WTC11 (cell line): ENCODE data around the gene DSG2. TPM values are rescaled to one million over a fixed set of nuclear protein-coding genes. Genes with fewer than 3 reads are reported as not detected.

Experiments
- ATAC-seq: fragments of 200-7000 bp; cut with Tn5 transposase; 2 replicates; pipeline ENCODE4 v1.10.0; 2021; ENCODE audit warnings: mild to moderate bottlenecking, moderate library complexity
- CTCF ChIA-PET: fragments of 300-600 bp; sonication (Branson Sonifier 250); formaldehyde crosslinking; loops from one replicate; lab custom pipeline; 2021; ENCODE audit warnings: antibody characterized with exemption; lab: Charles Lee
- POLR2A ChIA-PET: fragments of 350-600 bp; sonication (Branson Sonifier 250); formaldehyde crosslinking; loops from one replicate; lab custom pipeline; 2021; ENCODE audit warnings: antibody characterized with exemption; lab: Charles Lee
- DNase-seq: peaks from one replicate; pipeline ENCODE4 v3.0.0; 2021; ENCODE audit warnings: low spot score
- H3K27ac Mint-ChIP-seq: 2 replicates; pipeline ENCODE4 v1.8.0; 2021; ENCODE audit warnings: mixed read lengths
- H3K27me3 Mint-ChIP-seq: 2 replicates; pipeline ENCODE4 v1.8.0; 2021; ENCODE audit warnings: low read depth, mild to moderate bottlenecking, moderate library complexity, mixed read lengths
- H3K36me3 Mint-ChIP-seq: 2 replicates; pipeline ENCODE4 v1.8.0; 2021; ENCODE audit warnings: mixed read lengths
- H3K4me1 Mint-ChIP-seq: 2 replicates; pipeline ENCODE4 v1.8.0; 2022; ENCODE audit warnings: mixed read lengths
- H3K4me3 Mint-ChIP-seq: 2 replicates; pipeline ENCODE4 v1.8.0; 2021; ENCODE audit warnings: mild to moderate bottlenecking, moderate library complexity, mixed read lengths
- H3K9me3 Mint-ChIP-seq: 2 replicates; pipeline ENCODE4 v1.8.0; 2021; ENCODE audit warnings: mixed read lengths
- GRHL2 ChIP-seq: fragments of 250-450 bp; sonication (Bioruptor Pico); IDR thresholded peaks from 2 replicates; pipeline ENCODE4 v1.8.0; 2022; ENCODE audit warnings: mild to moderate bottlenecking, moderate library complexity; ENCODE audit not compliant: insufficient replicate concordance, severe bottlenecking
- MXD4 ChIP-seq: fragments of 250-450 bp; sonication (Bioruptor Pico); IDR thresholded peaks from 2 replicates; pipeline ENCODE4 v1.8.0; 2021; ENCODE audit warnings: mild to moderate bottlenecking, moderate library complexity, borderline replicate concordance
- RORB ChIP-seq: fragments of 250-450 bp; sonication (Bioruptor Pico); IDR thresholded peaks from 2 replicates; pipeline ENCODE4 v1.9.0; 2021; ENCODE audit warnings: mild to moderate bottlenecking
- SP1 ChIP-seq: sonication (generic); formaldehyde crosslinking; conservative IDR thresholded peaks from 2 replicates; pipeline ENCODE4 v1.8.1; 2022; ENCODE audit warnings: missing genetic modification reagents
- ZNF121 ChIP-seq: sonication (generic); formaldehyde crosslinking; IDR thresholded peaks from 2 replicates; pipeline ENCODE4 v1.8.0; 2023; ENCODE audit warnings: missing genetic modification reagents
- ZNF138 ChIP-seq: sonication (generic); formaldehyde crosslinking; conservative IDR thresholded peaks from 2 replicates; pipeline ENCODE4 v1.8.1; 2022; ENCODE audit warnings: mild to moderate bottlenecking, moderate library complexity, missing genetic modification reagents
- total RNA-seq: library from RNA; stranded (reverse); gene quantifications from 3 replicates; pipeline ENCODE4 v1.2.3, GENCODE V29; 2021
- TF ChIP-seq, protein P1 (sequence below): sonication (generic); formaldehyde crosslinking; conservative IDR thresholded peaks from 2 replicates; pipeline ENCODE4 v1.8.1; 2022; ENCODE audit warnings: mild to moderate bottlenecking, missing genetic modification reagents
- TF ChIP-seq, protein P2 (sequence below): sonication (generic); formaldehyde crosslinking; IDR thresholded peaks from 2 replicates; pipeline ENCODE4 v1.8.0; 2023; ENCODE audit warnings: missing genetic modification reagents, mild to moderate bottlenecking, borderline replicate concordance
- TF ChIP-seq, protein P3 (sequence below): sonication (generic); formaldehyde crosslinking; IDR thresholded peaks from 2 replicates; pipeline ENCODE4 v1.8.1; 2023; ENCODE audit warnings: mild to moderate bottlenecking, missing genetic modification reagents
- TF ChIP-seq, protein P4 (sequence below): fragments of 200-600 bp; IDR thresholded peaks from 2 replicates; pipeline ENCODE4 v1.8.0; 2022; ENCODE audit warnings: antibody characterized with exemption
- TF ChIP-seq, protein P5 (sequence below): fragments of 250-450 bp; sonication (Bioruptor Pico); IDR thresholded peaks from 2 replicates; pipeline ENCODE4 v1.9.0; 2021; ENCODE audit warnings: mild to moderate bottlenecking, borderline replicate concordance

Gene DSG2
- total RNA-seq, 1 experiment from 2014 or later, result 113 TPM

DNA sequence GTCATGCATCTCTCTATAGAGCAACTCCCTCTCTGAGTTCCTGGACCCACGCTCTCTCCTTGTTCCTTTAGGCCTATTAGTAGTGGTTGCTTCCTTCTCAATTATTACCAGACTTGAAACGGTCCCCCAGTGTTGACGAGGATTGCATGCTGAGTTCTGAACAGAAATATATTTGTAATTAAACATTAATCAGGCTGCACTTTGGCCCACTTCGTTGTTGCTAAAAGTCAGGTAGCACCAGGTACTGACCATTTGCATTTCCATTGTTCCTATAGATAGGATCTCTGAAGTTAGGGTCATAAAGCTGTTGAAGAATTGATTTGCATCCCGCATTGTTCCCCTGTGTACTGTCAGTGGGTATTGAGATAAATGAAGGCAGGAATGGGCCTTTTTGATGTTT lies 56.8 kb downstream of the DSG2 start:
- Mint-ChIP-seq H3K27ac (no peak overlapping the region), H3K4me3 (no peak overlapping the region), H3K36me3 (no peaks in the 10 kb centered on the region), H3K9me3 (no peaks in the 10 kb centered on the region), H3K4me1 (peaks cover 41% of the 10 kb centered on the region), H3K27me3 (no peaks in the 10 kb centered on the region)
- POLR2A ChIA-PET, result no interaction called here
- no peak for DNase-seq
- no peak; the same call in 1 of the 2 replicates for ATAC-seq
- TF ChIP-seq, protein P1, sequence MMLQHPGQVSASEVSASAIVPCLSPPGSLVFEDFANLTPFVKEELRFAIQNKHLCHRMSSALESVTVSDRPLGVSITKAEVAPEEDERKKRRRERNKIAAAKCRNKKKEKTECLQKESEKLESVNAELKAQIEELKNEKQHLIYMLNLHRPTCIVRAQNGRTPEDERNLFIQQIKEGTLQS (CRISPR knock-in tag), result no peak
- TF ChIP-seq ZNF138 (no peak), RORB (CRISPR knock-in tag) (no peak), MXD4 (CRISPR knock-in tag) (no peak), SP1 (no peak), ZNF121 (CRISPR knock-in tag) (no peak), GRHL2 (CRISPR knock-in tag) (no peak)
- TF ChIP-seq, protein P2, sequence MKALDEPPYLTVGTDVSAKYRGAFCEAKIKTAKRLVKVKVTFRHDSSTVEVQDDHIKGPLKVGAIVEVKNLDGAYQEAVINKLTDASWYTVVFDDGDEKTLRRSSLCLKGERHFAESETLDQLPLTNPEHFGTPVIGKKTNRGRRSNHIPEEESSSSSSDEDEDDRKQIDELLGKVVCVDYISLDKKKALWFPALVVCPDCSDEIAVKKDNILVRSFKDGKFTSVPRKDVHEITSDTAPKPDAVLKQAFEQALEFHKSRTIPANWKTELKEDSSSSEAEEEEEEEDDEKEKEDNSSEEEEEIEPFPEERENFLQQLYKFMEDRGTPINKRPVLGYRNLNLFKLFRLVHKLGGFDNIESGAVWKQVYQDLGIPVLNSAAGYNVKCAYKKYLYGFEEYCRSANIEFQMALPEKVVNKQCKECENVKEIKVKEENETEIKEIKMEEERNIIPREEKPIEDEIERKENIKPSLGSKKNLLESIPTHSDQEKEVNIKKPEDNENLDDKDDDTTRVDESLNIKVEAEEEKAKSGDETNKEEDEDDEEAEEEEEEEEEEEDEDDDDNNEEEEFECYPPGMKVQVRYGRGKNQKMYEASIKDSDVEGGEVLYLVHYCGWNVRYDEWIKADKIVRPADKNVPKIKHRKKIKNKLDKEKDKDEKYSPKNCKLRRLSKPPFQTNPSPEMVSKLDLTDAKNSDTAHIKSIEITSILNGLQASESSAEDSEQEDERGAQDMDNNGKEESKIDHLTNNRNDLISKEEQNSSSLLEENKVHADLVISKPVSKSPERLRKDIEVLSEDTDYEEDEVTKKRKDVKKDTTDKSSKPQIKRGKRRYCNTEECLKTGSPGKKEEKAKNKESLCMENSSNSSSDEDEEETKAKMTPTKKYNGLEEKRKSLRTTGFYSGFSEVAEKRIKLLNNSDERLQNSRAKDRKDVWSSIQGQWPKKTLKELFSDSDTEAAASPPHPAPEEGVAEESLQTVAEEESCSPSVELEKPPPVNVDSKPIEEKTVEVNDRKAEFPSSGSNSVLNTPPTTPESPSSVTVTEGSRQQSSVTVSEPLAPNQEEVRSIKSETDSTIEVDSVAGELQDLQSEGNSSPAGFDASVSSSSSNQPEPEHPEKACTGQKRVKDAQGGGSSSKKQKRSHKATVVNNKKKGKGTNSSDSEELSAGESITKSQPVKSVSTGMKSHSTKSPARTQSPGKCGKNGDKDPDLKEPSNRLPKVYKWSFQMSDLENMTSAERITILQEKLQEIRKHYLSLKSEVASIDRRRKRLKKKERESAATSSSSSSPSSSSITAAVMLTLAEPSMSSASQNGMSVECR (CRISPR knock-in tag), result no peak
- TF ChIP-seq, protein P3, sequence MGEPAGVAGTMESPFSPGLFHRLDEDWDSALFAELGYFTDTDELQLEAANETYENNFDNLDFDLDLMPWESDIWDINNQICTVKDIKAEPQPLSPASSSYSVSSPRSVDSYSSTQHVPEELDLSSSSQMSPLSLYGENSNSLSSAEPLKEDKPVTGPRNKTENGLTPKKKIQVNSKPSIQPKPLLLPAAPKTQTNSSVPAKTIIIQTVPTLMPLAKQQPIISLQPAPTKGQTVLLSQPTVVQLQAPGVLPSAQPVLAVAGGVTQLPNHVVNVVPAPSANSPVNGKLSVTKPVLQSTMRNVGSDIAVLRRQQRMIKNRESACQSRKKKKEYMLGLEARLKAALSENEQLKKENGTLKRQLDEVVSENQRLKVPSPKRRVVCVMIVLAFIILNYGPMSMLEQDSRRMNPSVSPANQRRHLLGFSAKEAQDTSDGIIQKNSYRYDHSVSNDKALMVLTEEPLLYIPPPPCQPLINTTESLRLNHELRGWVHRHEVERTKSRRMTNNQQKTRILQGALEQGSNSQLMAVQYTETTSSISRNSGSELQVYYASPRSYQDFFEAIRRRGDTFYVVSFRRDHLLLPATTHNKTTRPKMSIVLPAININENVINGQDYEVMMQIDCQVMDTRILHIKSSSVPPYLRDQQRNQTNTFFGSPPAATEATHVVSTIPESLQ (CRISPR knock-in tag), result no peak
- TF ChIP-seq, protein P4, sequence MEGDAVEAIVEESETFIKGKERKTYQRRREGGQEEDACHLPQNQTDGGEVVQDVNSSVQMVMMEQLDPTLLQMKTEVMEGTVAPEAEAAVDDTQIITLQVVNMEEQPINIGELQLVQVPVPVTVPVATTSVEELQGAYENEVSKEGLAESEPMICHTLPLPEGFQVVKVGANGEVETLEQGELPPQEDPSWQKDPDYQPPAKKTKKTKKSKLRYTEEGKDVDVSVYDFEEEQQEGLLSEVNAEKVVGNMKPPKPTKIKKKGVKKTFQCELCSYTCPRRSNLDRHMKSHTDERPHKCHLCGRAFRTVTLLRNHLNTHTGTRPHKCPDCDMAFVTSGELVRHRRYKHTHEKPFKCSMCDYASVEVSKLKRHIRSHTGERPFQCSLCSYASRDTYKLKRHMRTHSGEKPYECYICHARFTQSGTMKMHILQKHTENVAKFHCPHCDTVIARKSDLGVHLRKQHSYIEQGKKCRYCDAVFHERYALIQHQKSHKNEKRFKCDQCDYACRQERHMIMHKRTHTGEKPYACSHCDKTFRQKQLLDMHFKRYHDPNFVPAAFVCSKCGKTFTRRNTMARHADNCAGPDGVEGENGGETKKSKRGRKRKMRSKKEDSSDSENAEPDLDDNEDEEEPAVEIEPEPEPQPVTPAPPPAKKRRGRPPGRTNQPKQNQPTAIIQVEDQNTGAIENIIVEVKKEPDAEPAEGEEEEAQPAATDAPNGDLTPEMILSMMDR, result no peak
- TF ChIP-seq, protein P5, sequence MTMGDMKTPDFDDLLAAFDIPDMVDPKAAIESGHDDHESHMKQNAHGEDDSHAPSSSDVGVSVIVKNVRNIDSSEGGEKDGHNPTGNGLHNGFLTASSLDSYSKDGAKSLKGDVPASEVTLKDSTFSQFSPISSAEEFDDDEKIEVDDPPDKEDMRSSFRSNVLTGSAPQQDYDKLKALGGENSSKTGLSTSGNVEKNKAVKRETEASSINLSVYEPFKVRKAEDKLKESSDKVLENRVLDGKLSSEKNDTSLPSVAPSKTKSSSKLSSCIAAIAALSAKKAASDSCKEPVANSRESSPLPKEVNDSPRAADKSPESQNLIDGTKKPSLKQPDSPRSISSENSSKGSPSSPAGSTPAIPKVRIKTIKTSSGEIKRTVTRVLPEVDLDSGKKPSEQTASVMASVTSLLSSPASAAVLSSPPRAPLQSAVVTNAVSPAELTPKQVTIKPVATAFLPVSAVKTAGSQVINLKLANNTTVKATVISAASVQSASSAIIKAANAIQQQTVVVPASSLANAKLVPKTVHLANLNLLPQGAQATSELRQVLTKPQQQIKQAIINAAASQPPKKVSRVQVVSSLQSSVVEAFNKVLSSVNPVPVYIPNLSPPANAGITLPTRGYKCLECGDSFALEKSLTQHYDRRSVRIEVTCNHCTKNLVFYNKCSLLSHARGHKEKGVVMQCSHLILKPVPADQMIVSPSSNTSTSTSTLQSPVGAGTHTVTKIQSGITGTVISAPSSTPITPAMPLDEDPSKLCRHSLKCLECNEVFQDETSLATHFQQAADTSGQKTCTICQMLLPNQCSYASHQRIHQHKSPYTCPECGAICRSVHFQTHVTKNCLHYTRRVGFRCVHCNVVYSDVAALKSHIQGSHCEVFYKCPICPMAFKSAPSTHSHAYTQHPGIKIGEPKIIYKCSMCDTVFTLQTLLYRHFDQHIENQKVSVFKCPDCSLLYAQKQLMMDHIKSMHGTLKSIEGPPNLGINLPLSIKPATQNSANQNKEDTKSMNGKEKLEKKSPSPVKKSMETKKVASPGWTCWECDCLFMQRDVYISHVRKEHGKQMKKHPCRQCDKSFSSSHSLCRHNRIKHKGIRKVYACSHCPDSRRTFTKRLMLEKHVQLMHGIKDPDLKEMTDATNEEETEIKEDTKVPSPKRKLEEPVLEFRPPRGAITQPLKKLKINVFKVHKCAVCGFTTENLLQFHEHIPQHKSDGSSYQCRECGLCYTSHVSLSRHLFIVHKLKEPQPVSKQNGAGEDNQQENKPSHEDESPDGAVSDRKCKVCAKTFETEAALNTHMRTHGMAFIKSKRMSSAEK (CRISPR knock-in tag), result no peak
- CTCF ChIA-PET, result interaction anchor here (0.6 to 1.0 kb wide), 4 partner anchors 56 to 422 kb away, joined by 3 to 5 read pairs (median 4); no protein-coding TSS in a partner anchor
